GM12878 (cell line): ENCODE measurements around the gene ASTL. TPM values are rescaled to one million over a fixed set of nuclear protein-coding genes. Genes with fewer than 3 reads are reported as not detected.

Experiments
- ATAC-seq: fragments of 200-7000 bp; cut with Tn5 transposase; 3 replicates; pipeline ENCODE4 v1.9.1; 2020; ENCODE audit warnings: mild to moderate bottlenecking, moderate library complexity
- BruUV-seq: library from RNA; stranded (reverse); fragments of 400-500 nt; replicated peaks from 2 replicates; lab custom pipeline; 2021; lab: Mats Ljungman, UMichigan
- CTCF ChIA-PET: fragments of 300-600 bp; sonication (Branson Sonifier 250); formaldehyde crosslinking; extraction: SDS; loops from one replicate; lab custom pipeline; 2021; ENCODE audit warnings: inconsistent platforms; lab: Yijun Ruan, JAX
- POLR2A ChIA-PET: fragments of 350-600 bp; formaldehyde crosslinking; extraction: SDS; loops from one replicate; lab custom pipeline; 2021; ENCODE audit warnings: inconsistent platforms; lab: Charles Lee
- RAD21 ChIA-PET: fragments of 300-600 bp; sonication (Branson Sonifier 250); formaldehyde crosslinking; loops from one replicate; lab custom pipeline; 2023; ENCODE audit warnings: antibody characterized with exemption; ENCODE audit not compliant: unreplicated experiment; lab: Charles Lee
- SMC1A ChIA-PET: fragments of 300-600 bp; sonication (Branson Sonifier 250); formaldehyde crosslinking; loops from one replicate; lab custom pipeline; 2023; ENCODE audit not compliant: unreplicated experiment, uncharacterized antibody; lab: Charles Lee
- DNase-seq: peaks from one replicate; pipeline ENCODE4 v3.0.0-alpha.2; 2011; ENCODE audit warnings: low read depth, low spot score
- FAIRE-seq: peaks from 3 replicates; lab custom pipeline; 2011; peaks lifted over from hg19 to GRCh38; lab: Jason Lieb, UNC
- H2AFZ ChIP-seq: 2 replicates; pipeline ENCODE4 v1.6.0; 2011; ENCODE audit warnings: low read depth, low read length, control low read depth; ENCODE audit not compliant: control insufficient read depth
- H3K27ac ChIP-seq: 2 replicates; pipeline ENCODE4 v1.5.1; 2011; ENCODE audit warnings: control low read depth; ENCODE audit not compliant: control insufficient read depth, insufficient read depth
- H3K27me3 ChIP-seq, 2 experiments: replicated peaks in 1 of 2; 2 replicates each; pipeline versions ENCODE4 v1.6.0 to v1.6.1; 2011; ENCODE audit warnings: low read length in 1 of 2; ENCODE audit not compliant: control insufficient read depth in 2 of 2, insufficient read depth in 2 of 2
- H3K36me3 ChIP-seq, 2 experiments: 2 replicates each; pipeline ENCODE4 v1.5.1; 2011; ENCODE audit warnings: low read length in 1 of 2; ENCODE audit not compliant: control insufficient read depth in 2 of 2, insufficient read depth in 2 of 2
- H3K4me1 ChIP-seq: 2 replicates; pipeline ENCODE4 v1.6.1; 2011; ENCODE audit warnings: mild to moderate bottlenecking, low read length, moderate library complexity, mixed read lengths; ENCODE audit not compliant: control insufficient read depth, insufficient read depth
- H3K4me2 ChIP-seq: 2 replicates; pipeline ENCODE4 v1.6.0; 2011; ENCODE audit warnings: control low read depth; ENCODE audit not compliant: control insufficient read depth, insufficient read depth
- H3K4me3 ChIP-seq: fragments of 200-600 bp; sonication (generic); 2 replicates; pipeline ENCODE4 v1.5.1; 2016
- H3K79me2 ChIP-seq: 2 replicates; pipeline ENCODE4 v1.6.0; 2011; ENCODE audit warnings: low read length; ENCODE audit not compliant: control insufficient read depth, insufficient read depth
- H3K9ac ChIP-seq: 2 replicates; pipeline ENCODE4 v1.8.0; 2011; ENCODE audit warnings: low read length, control low read depth, mixed read lengths; ENCODE audit not compliant: control insufficient read depth, insufficient read depth
- H3K9me3 ChIP-seq: replicated peaks from 3 replicates; pipeline ENCODE4 v1.5.1; 2011; ENCODE audit warnings: mild to moderate bottlenecking, low read length; ENCODE audit not compliant: control insufficient read depth, insufficient read depth
- H4K20me1 ChIP-seq: 2 replicates; pipeline ENCODE4 v1.6.0; 2011; ENCODE audit not compliant: control insufficient read depth, insufficient read depth
- NBN ChIP-seq: fragments of 450-650 bp; IDR thresholded peaks from 2 replicates; pipeline ENCODE4 v1.6.1; 2016
- RCOR1 ChIP-seq: conservative IDR thresholded peaks from 2 replicates; pipeline ENCODE4 v1.6.1; 2012; ENCODE audit warnings: low read depth, low read length, improper control_type of control experiment
- ZBTB11 ChIP-seq: fragments of 450-650 bp; formaldehyde crosslinking; IDR thresholded peaks from 2 replicates; pipeline ENCODE4 v1.5.0; 2022; ENCODE audit warnings: mild to moderate bottlenecking, missing genetic modification characterization
- WGBS: methylation state at CpG from one replicate; pipeline ENCODE4 v1.1.6; 2016; ENCODE audit warnings: low lambda C conversion rate; ENCODE audit not compliant: insufficient replicate concordance, insufficient coverage; ENCODE audit errors: missing lambda C conversion rate; 5-methylcytosine and 5-hydroxymethylcytosine counted together
- in situ Hi-C: fragments of 300-500 bp; cut with MboI; formaldehyde crosslinking; loops from 9 replicates; pipeline ENCODE4 v1.14.3; 2018; ENCODE audit warnings: mixed read lengths
- intact Hi-C: fragments of 100-400 bp; cut with micrococcal nuclease; formaldehyde crosslinking; loops from one replicate; pipeline ENCODE4 v1.14.2; 2022; ENCODE audit not compliant: unreplicated experiment
- polyA plus RNA-seq, 11 experiments: library from polyadenylated mRNA; depleted of rRNA in 4 of 11; unstranded in 6 of 11; stranded (reverse) in 5 of 11; fragments of >200 nt; fragmentation: Nextera tagmentation in 4 of 11; fragmentation: Illumina TruSeq in 1 of 11; extraction: Ambion mirVana in 4 of 11; extraction: Trizol in 1 of 11; gene quantifications; 1 replicate in 1 of 11; 2 replicates in 10 of 11; pipeline versions ENCODE4 v1.2.1 to v1.2.3, GENCODE V29; 2011 to 2016; ENCODE audit warnings: inconsistent platforms in 2 of 11, missing spikeins in 2 of 11, low read depth in 1 of 11
- total RNA-seq, 4 experiments: library from RNA; depleted of rRNA in 3 of 4; stranded (reverse); fragments of >200 nt in 3 of 4; fragmentation: Illumina TruSeq in 1 of 4; extraction: Trizol in 1 of 4; gene quantifications; 2 replicates each; pipeline versions ENCODE4 v1.2.1 to v1.2.3, GENCODE V29; 2013 to 2021

ASTL gene
- total and polyA plus RNA-seq, 10 of the 15 experiments (the other 5 are each of a cell fraction or from before 2014, with no cell fraction given), result 0.18 to 1.0 (median 0.38) TPM; not detected in 4

- Histone ChIP-seq H3K4me1 (no peaks in the 10 kb centered on the region), H3K9ac (no peak overlapping the region), H3K9me3 (no peaks in the 10 kb centered on the region), H4K20me1 (no peaks in the 10 kb centered on the region), H3K4me3 (no peak overlapping the region), H2AFZ (no peak overlapping the region), H3K4me2 (no peak overlapping the region), H3K79me2 (no peaks in the 10 kb centered on the region), H3K36me3 (no peaks in the 10 kb centered on the region), H3K27ac (no peak overlapping the region), H3K27me3 (no peaks in the 10 kb centered on the region)
- in situ Hi-C loops, result no loop called here
- DNase-seq, result no peak
- WGBS, result 48% methylated on average over 4 of the region's 4 CpGs
- ChIA-PET POLR2A (interaction anchor here (0.7 kb wide), 1 partner anchor 123 kb away, joined by 3 read pairs; no protein-coding TSS in a partner anchor), RAD21 (interaction anchor here (1.6 kb wide), 1 partner anchor 63 kb away, joined by 4 read pairs; no protein-coding TSS in a partner anchor), SMC1A (no interaction called here), CTCF (interaction anchor here (0.6 to 1.7 kb wide), 5 partner anchors 9 to 148 kb away, joined by 3 to 7 read pairs (median 4); no protein-coding TSS in a partner anchor)
- intact Hi-C loops, result no loop called here
- BruUV-seq, result no TSS peak
- no peak for TF ChIP-seq RCOR1
- TF ChIP-seq NBN, result no peak
- TF ChIP-seq ZBTB11, result no peak
- no peak for ATAC-seq
- no peak for FAIRE-seq
These were observed 27.1 kb downstream of the ASTL start for GRCh38 chr2:96111257-96111640.
